ENCODE measurements around the gene DUSP10.

- TF ChIP-seq, protein P1, sequence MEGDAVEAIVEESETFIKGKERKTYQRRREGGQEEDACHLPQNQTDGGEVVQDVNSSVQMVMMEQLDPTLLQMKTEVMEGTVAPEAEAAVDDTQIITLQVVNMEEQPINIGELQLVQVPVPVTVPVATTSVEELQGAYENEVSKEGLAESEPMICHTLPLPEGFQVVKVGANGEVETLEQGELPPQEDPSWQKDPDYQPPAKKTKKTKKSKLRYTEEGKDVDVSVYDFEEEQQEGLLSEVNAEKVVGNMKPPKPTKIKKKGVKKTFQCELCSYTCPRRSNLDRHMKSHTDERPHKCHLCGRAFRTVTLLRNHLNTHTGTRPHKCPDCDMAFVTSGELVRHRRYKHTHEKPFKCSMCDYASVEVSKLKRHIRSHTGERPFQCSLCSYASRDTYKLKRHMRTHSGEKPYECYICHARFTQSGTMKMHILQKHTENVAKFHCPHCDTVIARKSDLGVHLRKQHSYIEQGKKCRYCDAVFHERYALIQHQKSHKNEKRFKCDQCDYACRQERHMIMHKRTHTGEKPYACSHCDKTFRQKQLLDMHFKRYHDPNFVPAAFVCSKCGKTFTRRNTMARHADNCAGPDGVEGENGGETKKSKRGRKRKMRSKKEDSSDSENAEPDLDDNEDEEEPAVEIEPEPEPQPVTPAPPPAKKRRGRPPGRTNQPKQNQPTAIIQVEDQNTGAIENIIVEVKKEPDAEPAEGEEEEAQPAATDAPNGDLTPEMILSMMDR (IDR thresholded peaks at IDR 0.05 in 2 of 3, conservative IDR thresholded peaks at IDR 0.05 in 1 of 3; ENCODE audit: borderline replicate concordance in 1 of 3, insufficient read depth in 1 of 3, low read depth in 2 of 3, low read length in 2 of 3): no peak
- TF ChIP-seq, protein P2, sequence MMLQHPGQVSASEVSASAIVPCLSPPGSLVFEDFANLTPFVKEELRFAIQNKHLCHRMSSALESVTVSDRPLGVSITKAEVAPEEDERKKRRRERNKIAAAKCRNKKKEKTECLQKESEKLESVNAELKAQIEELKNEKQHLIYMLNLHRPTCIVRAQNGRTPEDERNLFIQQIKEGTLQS (IDR thresholded peaks at IDR 0.05): no peak
- TF ChIP-seq CEBPB (IDR thresholded peaks at IDR 0.05; ENCODE audit: low read depth) (no peak), EZH2 (IDR thresholded peaks at IDR 0.05) (no peak), POLR2AphosphoS5 (IDR thresholded peaks at IDR 0.05; ENCODE audit: low read depth, low read length) (no peak), RAD21 (IDR thresholded peaks at IDR 0.05; ENCODE audit: low read depth) (no peak)
Measured at GRCh38 chr1:221732052-221732451, 9.8 kb downstream of the DUSP10 start.

Measured in HCT116 (cell line).